ENCODE measurements around the gene SUFU.

SUFU gene

DNA sequence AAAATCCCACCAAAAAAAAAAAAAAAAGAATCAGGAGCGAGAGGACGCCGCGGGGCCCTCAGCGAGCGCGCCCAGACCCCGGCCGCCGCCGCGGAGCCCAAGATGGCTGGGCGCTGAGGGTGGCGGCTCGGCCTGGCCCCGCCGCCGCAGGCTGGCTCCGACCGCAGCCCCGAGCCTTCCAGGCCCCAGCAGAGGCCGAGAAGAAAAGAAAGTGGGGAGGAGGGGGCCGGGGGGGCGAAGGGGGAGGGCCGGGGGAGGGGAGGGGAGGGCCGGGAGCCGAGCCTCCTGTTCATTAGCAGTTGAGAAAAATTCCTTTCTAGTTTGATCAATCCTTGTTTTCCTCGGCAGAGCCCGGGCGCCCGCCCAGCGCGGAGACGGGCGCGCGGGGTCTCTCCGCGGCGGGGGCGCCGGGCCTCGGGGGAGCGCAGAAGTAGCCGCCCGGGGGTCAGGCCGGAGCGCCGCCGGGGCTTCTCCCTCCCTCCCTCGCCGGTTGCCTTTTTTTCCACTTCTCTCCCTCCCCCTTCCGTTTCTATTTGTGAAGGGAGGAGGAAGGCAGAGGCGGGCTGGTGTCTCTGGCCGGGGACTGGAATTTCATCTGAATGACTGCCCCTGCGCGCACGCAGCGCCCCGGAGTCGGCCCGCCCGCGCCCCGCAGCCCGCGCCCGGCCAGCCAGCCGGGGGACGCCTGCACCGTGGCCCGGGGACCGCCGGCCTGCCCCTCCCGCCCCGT, 139.7 kb downstream of the SUFU start:
- DNase-seq: peak; percentile 70

DNA sequence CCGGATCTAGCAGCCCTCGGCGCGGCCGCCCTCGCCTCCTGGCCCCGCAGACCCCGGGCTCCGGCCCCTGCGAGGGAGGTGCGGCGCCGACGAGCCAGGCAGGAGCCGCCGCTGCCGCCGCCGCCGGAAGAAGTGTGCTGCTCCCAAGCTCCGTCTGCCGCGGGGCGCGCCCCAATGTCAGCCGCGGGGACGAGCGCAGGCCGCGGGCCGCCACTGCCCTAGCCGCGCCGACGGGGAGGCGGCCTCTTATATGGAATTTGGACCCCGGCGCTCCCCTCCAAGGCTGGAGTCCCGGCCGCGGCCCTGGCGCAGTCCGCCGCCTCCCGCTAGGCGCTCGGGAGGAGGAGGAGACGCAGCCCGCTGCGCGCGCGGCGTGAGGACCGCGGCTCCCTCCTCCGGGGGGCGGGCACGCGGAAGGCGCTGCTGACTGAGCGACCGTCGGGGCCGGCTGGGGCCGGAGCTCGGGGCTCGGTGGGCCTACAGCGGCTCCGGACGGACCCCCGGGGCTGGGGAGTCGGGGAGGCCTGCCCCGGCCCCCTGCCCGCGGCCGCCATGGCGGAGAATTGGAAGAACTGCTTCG, 140.4 kb downstream of the SUFU start, which contains the start of gene TRIM8:
Gene TRIM8 (plus strand): TSS at position 414 of the 580 bp plus-strand sequence. CDS start 139 bp downstream, at position 553.
- DNase-seq: peak; percentile 69

DNA sequence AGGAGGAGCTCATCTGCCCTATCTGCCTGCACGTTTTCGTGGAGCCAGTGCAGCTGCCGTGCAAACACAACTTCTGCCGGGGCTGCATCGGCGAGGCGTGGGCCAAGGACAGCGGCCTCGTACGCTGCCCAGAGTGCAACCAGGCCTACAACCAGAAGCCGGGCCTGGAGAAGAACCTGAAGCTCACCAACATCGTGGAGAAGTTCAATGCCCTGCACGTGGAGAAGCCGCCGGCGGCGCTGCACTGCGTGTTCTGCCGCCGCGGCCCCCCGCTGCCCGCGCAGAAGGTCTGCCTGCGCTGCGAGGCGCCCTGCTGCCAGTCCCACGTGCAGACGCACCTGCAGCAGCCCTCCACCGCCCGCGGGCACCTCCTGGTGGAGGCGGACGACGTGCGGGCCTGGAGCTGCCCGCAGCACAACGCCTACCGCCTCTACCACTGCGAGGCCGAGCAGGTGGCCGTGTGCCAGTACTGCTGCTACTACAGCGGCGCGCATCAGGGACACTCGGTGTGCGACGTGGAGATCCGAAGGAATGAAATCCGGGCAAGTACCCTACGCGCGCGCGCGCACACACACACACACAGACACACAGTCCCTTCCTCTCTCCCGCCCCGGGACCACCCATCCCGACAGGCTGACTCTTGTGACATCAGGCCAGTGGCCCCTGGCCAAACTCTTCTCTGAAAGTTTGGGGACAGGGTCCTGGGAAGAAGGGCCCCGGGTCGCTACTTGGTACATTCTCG, 141.0 kb downstream of the SUFU start:
- DNase-seq: peak; percentile 85

- DNase-seq: peak; percentile 63
These were observed 141.6 kb downstream of the SUFU start for GRCh38 chr10:102645388-102645740.

- DNase-seq: peak; percentile 89
These were observed 142.2 kb downstream of the SUFU start for GRCh38 chr10:102645741-102646609.

- DNase-seq: peak; percentile 68
These were observed 143.1 kb downstream of the SUFU start for GRCh38 chr10:102646610-102647442.

GRCh38 chr10:102647443-102648268, 143.9 kb downstream of the SUFU start:
- DNase-seq: no peak

DNA sequence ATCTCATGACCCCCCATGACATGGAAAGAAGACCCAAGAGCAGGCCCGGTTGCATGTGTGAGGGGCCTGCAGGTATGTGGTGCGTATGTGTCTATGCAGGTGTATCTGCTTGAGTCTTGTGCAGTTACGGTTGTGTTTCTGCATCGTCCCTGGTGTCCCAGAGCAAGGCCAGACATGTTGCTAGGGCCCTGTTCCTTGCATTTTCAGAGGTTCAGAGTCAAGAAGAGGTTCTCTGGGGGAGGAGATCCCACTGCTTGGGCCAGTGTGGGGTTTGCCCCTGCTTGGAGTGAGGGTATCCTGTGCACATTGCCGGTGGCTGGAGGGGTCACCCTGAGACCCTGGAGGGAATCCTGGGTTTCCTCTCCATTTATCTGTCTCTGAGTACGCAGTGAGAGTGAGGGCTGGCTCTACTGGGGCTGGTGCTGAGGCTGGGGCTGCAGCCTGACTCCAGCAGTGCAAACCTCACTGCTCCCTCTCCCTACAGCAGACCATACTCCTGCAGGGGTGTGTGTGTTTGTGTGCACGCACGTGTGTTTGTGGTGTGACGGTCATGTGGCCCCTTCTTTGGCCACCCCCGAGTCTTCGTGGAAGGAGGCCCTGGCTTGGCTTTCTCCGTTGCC, 144.6 kb downstream of the SUFU start:
- no peak for DNase-seq

GRCh38 chr10:102648889-102649796, 145.4 kb downstream of the SUFU start:
- peak; percentile 36 for DNase-seq

GRCh38 chr10:102649797-102650654, 146.3 kb downstream of the SUFU start:
- no peak for DNase-seq

GRCh38 chr10:102650655-102651454, 147.1 kb downstream of the SUFU start:
- no peak for DNase-seq

- DNase-seq: no peak
These were observed 147.8 kb downstream of the SUFU start for GRCh38 chr10:102651455-102652169.

DNA sequence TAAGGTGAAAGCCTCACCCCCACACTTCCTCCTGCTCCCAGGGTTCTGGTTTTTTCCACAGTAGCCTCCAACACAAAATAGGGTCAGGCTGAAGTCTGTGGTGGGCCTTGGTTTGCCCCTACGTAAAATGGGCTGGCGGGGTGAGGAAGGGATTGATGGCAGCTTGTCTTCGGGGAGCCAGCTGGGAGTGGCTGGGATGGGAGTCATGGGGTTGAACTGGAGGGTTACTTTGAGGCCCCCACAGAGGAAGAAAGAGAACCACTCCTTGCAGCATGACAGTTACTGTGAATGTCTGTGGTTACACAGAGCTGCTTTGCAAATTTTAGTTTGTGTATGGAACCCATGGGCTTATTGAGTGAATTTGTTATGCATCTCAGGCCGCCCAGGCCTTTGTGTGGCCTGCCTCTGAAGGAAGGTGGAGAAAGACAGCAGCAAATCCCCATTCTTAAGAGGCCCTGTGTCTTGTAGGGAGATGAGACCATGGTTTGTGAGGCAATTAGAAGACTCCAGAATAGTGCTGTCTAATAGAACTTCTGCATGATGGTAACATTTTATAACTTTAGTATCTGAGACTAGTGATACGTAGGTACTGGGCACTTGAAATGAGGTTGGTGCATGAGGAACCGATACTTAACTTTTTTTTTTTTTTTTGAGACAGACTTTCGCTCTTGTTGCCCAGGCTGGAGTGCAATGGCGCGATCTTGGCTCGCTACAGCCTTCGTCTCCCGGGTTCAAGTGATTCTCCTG, 148.6 kb downstream of the SUFU start:
- no peak for DNase-seq

- DNase-seq: no peak
These were observed 149.3 kb downstream of the SUFU start for GRCh38 chr10:102653060-102653459.

GRCh38 chr10:102654566-102654965, 150.8 kb downstream of the SUFU start:
- no peak for DNase-seq

DNA sequence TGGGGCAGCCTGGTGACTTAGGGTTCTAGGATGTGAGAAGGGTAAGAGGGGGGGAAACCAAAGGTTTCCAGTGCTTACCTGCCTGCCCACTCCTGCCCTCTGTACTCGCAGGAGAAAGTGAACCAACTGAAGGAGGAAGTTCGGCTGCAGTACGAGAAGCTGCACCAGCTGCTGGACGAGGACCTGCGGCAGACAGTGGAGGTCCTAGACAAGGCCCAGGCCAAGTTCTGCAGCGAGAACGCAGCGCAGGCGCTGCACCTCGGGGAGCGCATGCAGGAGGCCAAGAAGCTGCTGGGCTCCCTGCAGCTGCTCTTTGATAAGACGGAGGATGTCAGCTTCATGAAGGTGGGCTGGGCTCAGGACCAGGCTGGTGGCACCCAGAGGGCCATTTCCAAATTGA, 151.2 kb downstream of the SUFU start:
- no peak for DNase-seq
